Measurements from ENCODE around the gene CKS1B.
"Not testable (repeated sequence)": the region's sequence is repeated elsewhere in the genome, so short reads cannot be mapped to it uniquely, and the experiment has no call there.

CKS1B gene

DNA sequence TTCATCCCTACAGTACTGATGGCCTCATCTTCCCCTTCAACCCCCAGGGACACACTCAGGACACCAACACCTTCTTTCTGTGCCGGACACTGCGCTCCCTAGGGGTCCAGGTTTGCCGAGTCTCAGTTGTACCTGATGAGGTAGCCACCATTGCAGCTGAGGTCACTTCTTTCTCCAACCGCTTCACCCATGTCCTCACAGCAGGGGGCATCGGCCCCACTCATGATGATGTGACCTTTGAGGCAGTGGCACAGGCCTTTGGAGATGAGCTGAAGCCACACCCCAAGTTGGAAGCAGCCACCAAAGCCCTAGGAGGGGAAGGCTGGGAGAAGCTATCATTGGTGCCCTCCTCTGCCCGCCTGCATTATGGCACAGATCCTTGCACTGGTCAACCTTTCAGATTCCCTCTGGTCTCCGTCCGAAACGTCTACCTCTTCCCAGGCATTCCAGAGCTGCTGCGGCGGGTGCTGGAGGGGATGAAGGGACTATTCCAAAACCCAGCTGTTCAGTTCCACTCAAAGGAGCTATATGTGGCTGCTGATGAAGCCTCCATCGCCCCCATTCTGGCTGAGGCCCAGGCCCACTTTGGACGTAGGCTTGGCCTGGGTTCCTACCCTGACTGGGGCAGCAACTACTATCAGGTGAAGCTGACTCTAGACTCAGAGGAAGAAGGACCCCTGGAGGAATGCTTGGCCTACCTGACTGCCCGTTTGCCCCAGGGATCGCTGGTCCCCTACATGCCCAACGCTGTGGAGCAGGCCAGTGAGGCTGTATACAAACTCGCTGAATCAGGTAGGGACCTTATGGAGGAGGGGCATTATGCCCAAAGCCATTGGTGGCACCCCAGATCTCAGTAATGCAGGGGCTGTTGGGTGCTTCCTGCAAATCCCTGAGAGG is 13.8 kb downstream of the CKS1B start:
- DNase-seq: no peak

DNA sequence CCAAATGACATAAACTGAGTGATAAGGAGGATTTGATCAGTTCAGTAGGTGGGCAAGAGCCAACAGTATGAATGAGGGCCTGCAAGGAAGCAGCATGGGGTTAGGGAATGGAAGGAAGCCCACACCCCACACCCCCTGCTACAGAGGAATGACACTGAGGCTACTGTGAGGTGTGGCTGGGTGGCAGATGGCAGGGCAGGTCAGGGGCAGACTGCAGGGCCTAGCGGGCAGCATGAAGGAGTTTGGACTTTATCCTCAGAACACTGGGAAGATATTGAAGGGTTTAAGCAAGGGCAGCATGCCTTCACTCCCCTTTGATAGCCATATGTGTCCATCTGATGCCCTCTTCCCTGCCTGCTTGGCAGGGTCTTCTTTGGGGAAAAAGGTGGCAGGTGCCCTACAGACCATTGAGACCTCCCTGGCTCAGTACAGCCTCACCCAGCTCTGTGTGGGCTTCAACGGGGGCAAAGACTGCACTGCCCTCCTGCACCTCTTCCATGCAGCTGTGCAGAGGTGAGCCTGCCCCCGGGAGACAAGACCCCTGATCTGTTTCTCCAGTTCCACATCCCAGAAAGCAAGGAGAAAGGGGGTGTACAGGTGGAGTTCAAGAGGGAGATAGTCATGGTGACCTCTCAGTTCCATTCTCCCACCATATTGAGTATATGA is 14.8 kb downstream of the CKS1B start:
- no peak for DNase-seq

DNA sequence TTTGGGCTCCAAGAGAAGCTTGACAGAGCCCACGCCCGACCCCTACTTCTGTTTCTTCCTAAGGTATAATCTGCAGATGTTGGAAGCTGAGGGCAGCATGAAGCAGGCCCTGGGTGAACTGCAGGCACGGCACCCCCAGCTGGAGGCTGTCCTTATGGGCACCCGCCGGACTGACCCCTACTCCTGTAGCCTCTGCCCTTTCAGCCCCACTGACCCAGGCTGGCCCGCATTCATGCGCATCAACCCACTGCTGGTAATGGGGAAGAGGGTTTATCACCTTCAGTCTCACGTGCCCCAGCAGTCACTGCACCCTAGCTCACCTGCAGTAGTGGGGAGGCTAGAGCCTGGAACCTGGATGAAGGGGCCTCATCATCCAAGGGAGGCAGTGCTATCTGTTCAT is 15.8 kb downstream of the CKS1B start:
- DNase-seq: no peak

DNA sequence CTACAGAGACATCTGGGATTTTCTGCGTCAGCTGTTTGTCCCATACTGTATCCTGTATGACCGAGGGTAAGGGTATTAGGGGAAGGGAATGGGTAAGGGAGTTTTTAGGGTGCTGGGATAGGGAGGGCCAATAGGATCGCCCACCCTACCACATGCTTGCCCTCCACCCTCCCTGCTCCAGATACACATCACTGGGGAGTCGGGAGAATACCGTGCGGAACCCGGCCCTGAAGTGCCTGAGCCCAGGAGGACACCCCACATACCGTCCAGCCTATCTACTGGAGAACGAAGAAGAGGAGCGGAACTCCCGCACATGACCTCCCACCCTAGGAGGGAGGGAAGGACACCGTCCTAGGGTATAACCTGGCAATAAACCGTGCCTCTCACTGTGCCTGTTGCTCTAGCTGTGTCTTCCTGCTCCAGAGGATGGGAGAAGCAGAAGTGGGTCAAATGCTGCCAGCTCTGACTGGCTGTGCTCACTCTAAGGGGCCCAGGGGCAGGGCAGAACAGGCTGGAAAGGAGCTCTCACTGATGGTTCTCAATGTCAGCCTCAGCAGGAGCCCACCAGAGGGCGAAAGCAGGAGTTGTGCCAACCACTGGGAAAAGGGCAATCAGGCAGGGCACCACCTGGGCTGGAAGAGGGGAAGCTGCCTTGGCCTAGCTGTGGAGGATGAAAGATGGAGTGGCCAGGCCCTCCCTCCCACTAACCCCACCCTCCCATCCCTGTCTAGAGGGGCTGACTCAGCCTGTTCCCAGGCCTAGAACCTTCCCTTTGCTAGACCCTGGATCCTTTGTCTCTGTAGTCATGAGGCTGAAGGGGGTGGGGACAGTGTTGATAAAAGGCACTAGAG is 18.5 kb downstream of the CKS1B start:
- DNase-seq: no peak

DNA sequence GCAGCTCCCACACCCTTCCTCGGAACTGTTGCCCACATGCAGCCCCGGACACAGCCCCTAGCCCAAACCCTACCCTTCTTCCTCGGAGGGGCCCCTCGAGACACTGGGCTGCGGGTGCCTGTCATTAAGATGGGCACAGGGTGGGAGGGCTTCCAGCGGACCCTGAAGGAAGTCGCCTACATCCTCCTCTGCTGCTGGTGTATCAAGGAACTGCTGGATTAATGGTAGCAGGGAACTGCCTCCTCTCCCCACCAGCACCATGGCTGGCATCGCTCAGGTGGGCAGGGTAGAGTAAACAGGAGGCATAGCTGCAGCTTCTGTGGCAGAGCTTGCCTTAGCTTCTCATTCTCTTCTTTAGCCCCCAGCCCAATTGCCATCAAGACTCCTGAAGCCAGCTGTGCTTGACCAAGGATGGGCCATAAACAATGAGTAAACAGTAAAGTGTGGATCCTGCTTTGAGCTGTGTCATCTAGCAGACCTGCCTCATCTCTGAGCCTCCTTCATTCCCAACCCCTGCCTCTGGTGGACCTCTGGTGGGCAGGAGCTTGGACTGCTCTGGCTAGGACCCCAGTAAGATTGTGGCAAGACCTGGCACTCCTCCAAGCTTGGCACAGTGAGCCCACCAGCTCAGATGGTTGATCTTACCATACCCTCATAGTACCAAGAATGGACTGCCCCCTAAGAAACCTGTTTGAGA is 19.2 kb downstream of the CKS1B start, which contains the start of gene LENEP:
Gene LENEP (plus strand): TSS at position 15 of the 697 bp plus-strand sequence. CDS start 22 bp downstream, at position 37.
- DNase-seq: no peak

DNA sequence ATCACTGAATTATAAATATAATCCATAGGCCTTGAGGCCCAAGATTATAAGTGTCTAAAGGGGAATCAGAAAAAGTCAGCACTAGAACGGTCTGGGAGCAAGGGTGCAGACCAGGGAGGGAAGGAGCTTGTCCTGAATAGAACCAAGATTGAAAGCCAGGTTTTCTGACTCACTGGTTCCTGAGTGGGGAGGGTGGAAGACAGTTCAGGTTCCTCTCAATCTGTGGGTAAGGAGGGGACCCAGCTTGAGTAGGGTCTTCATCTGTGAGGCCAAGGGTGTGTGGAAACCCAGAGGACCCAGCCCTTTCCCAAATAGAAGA is 19.7 kb downstream of the CKS1B start:
- no peak for DNase-seq

DNA sequence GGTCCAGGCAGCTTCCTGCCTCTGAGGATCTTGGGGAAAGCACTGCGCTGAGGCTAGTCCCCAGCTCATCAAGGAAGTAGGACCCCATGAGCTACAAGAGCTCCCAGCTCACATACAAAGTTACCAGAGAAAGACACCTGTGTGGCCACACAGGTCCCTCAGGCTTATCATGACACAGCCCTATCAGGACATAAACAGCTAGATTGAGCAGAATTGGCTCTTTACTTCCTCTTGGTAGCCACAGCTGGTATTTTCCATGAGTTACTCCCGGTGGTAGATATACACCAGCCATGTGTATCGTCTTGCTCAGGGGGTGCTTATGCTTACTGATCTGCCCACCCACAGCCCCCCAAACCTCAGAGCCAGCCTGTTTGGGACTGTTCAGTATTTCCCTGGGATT is 20.1 kb downstream of the CKS1B start:
- no peak for DNase-seq

DNA sequence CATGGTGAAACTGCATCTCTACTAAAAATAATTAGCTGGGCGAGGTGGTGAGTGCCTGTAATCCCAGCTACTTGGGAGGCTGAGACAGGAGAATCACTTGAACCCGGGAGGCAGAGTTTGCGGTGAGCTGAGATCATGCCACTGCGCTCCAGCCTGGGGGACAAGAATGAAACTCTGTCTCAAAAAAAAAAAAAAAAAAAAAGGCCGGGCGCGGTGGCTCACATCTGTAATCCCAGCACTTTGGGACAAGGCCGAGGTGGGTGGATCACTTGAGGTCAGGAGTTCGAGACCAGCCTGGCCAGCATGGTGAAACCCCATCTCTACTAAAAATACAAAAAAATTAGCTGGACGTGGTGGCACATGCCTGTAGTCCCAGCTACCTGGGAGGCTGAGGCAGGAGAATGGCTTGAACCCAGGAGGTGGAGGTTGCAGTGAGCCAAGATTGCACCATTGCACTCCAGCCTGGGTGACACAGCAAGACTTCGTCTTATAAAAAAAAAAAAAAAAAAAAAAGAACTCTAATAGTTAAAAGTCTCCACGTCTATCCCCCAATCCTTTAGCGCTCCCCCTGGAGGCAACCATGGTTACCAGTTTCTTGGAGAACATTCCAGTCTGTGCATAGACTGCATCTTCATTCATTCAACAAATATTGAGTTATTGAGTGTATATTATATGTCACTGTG is 21.0 kb downstream of the CKS1B start:
- DNase-seq: not testable (repeated sequence)

DNA sequence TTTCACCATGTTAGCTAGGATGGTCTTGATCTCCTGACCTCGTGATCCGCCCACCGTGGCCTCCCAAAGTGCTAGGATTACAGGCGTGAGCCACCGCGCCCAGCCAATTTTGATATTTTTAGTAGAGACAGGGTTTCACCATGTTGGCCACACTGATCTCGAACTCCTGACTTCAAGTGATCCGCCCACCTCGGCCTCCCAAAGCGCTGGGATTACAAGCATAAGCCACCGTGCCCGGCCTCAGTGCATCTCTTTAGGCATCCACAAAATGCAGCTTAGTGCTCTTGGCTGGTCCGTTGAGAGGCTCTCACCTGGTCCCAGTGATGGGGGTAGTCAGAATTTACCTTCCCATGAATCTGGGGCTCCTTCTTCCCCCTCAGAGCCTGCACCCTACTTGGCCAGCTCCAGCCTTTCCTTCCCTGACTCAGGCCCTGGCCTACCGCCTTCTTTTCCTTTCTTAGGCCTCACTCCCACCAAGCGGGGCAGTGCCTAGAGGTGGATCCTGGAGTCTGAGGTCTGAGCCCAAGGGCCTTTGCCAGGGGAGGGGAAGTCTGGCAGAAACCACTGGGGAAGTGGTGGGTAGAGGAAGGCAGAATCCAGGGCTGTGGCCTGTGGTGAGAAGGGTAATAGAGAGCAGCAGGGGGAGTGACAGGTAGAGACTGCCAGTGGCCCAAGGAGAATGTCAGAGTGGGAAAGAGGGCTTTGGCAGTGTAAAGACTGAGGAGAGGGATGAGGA is 22.7 kb downstream of the CKS1B start:
- no peak for DNase-seq

DNA sequence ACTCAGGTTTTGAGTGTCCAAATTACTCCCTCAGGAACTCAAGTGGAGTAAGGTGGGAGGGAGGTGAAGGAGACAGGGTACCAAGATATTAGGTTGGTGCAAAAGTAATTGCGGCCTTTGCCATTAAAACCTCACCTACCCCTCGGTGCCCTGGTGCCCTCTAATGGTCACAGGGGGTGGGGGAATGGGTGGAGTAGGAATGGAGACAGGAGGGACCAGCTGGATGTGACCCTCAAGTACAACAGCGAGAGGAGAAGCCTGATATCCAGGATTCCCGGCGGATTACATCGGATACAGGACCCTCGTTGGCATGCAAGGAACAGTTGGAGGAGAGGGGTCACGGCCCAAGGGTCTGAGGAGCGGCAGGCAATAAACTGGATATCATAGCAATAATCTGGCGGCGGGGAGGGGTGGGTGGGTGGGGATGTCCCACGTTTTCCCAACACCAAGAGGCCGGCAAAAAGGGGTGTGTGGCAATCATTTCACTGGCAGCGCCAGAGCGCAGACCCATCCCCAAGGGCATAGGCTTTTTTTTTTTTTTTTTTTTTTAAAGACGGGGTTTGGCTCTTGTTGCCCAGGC is 23.8 kb downstream of the CKS1B start:
- no peak for DNase-seq

DNA sequence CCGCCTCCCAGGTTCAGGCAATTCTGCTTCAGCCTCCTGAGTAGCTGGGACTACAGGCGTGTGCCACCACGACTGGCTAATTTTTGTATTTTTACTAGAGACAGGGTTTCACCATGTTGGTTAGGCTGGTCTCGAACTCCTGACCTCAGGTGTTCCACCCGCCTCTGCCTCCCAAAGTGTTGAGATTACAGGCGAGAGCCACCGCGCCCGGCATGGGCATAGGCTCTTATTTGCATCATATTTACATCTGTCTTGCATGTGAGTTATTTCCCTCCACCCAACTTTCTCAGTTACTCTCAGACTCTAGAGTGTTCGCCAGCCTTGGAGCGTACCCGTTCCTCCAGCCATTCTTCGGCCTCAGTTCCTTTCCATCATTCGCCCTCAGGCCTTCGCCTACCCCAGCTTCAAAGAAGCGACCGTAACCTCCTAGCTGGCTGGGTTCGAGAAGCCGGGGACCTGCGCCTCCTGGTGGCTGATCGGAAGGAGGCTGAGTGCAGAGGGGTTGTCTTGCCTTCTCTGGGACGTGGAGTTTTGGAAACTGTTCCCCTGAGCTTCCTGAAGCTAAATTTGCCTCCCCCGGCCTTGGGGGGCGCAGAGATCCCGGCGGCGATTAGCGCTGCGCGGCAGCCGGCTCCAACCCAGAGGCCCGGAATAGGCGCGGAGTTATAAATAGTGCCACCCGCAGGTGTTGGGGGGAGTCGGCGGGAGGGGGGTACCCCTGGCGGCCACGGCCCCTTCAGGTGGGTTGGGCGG is 24.5 kb downstream of the CKS1B start:
- peak in 3 of 4 experiments; percentile 30 to 56 (median 43) for DNase-seq

DNA sequence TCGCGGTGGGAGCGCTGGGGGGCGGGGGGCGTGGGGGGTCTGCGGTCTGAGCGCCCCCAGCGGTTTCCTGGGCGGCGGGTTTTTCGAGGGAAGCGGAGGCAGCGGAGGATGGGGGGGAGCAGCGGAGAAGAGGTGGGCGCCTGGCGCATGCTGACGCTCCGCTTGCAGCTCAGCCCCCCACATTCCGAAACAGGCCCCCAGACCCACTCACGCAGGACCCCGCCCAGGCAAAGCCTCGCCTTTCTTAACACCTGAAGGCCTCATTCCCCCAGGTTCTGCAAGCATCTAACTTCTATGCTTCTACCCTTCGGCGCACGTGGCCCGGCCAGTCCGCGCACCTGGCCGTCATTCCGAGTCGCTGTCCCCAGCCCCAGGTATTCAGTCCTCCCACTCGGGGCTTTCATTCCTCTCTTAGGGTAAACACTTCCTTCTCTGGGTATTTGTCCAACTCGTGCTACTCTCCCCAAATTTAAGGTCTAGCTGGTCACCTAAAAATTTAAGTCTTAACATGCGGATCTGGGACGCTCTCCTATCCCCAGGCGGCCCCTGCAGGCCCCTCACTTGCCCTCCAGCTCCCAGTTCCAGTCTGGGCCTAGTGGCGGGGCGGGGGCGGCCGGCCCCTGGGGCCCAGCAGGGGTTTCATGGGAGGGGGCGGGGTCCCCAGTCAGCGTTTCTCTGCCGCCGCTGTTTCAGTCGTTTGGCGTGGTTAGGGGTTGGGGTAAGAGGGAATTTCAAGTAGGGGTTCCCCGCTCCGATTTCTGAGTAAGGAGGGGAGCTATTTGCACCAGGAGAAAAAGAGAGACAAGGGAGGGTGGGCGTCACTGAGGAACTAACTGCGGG is 25.3 kb downstream of the CKS1B start:
- no peak for DNase-seq

DNA sequence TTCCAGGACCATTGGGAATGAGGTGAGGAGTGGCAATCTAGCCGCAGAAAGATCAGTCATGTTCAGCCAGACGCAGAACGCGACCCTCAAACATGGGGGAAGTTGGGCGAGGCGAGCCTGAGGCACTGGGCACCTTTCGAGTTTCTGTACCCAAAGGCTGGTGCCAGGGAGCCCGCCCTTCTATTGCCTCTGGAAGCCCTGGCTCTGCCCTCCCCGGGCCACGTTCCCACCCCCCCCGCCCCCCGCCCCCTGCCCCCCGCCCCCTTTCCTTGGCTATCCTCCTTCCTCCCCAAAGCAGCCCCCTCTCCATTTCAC is 25.9 kb downstream of the CKS1B start:
- no peak for DNase-seq

DNA sequence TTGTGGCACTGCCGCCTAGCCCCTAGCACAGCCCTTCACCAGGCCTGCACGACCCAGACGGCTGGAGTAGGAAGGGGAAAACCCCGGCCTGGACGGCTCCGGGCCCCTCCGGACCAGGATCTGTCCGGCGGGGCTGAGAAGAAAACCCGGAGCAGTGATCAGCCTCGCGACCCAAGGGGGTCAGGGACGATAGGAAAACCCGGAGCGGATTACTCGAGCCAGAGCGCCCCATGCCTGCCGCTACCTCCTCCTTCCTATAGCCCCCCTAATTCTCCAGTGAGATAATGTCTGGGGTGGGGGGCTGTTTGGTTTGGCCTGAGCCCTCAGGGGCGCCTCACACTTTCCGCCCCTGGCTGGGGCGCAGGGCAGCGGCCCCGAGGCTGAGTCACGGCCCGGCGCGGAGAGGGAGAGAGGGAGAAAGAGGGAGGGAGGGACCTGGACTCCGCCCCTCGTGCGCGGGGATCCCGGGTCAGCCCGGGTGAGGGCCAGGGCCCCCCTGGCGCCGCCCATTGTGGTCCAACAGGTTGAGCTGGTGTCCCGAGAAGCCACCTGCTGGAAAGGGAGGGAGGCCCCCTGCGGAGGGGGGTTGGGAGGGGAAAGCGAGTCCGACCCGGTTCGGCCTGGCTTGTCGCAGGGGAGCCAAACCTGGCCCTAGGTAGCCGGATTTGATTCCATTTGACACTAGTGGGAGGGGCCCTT is 26.4 kb downstream of the CKS1B start:
- DNase-seq: peak; percentile 52 to 59 (median 55)

DNA sequence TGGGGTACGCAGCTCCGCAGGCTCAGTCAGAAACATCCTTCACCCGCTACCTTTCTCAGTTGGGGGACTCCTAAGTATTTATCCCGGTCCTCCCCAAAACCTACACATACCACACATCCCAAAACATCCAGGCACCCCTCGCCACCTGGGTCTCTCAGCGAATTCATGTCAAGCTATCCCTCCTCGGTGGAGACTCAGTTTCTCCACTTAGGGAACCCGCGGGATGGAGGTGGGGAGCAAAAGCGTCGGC is 26.9 kb downstream of the CKS1B start:
- DNase-seq: no peak

DNA sequence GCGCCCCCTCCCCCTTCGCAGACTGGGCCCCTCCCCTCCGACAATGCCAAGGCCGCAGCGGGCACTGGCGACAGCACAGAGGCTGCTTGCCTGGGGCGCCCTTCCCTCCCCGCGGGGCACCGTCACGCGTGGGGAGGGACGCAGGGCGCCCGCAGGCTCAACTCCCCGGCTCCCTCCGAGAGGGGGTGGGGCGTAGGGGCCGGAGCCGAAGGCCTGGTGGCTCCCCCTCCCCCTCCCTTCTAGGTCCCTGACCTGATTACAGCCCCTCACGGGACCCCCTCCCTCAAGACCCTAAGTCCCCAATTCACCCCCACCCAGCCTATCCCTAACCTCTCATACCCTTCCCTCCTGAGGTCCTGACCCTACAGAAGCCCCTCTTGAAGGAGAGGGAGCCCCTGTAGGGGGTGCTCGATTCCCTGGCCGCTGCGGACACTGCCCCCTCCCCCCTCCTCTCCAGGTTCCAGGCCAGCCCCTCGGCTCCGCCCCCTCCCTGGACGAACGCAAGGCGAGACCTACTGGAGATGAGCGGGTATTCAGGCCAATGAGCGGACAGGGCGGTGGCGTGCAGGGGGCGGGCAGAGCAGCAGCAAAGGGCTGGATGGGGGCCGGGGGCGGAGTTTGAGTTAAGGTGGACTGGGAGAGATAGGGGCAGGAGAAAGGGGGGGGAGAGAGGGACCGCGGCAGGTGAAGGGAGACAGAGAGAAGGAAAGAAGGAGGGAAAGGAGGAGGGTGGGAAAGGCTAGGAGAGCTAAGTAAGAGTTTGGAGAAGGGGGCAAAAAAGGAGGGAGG is 27.4 kb downstream of the CKS1B start:
- peak; percentile 86 to 95 (median 90) for DNase-seq

DNA sequence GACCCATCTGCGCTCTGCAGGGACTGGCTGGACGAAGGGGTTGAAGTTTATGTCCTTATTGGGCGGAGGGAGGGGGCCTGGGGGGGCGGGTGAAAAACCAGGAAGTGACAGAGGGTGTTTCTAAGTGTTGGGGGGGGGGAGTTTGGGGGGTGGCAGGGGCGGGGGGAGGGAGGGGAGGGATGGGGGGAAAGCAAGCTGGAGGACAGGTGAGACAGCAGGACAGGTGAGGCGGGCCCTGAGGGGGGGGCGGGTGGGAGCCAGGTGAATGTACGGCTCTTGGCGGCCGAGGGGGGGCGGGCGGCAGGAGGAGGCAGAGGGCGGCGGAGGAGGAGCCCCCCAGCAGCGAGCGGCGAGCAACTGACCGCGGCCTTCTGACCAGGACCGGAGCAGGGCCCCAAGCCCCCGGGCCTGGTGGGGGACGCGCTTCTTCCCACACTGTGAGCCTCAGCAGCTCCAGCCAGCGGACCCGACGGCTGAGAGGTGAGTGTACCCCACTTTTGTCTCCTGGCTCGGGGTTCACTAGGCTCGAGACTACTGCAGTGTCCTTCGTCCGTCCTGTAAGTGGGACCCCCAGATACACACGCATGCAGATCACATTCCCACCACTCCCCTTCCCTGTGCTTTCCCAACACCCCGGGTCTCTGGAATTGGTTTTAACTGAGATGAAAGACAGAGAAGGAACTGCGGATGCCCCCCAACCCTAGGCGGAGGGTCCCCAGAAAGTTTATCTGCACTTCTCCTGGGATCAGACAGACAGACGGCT is 28.2 kb downstream of the CKS1B start, which contains the start of gene ZBTB7B:
Gene ZBTB7B (plus strand): TSS at position 339 of the 763 bp plus-strand sequence. CDS start 11,859 bp downstream, outside the sequence.
- DNase-seq: no peak
